NCI-H146 treated with DMSO at 0.1 percent for 48 hours (cell line): Measurements from ENCODE around the gene SUN1.
"Not testable (repeated sequence)": the region's sequence is repeated elsewhere in the genome, so short reads cannot be mapped to it uniquely, and the experiment has no call there.

Source experiments
- DNase-seq: peaks from one replicate; lab custom pipeline; 2025; ENCODE audit not compliant: unreplicated experiment; lab: John Stamatoyannopoulos, UW

The SUN1 gene

GRCh38 chr7:803796-804195, 28.5 kb upstream of the SUN1 start:
- not testable (repeated sequence) for DNase-seq

- DNase-seq = no peak
These were observed 27.0 kb upstream of the SUN1 start for GRCh38 chr7:805261-805660.

- peak; percentile 61 for DNase-seq
These were observed 16.7 kb upstream of the SUN1 start for GRCh38 chr7:815284-816216.

DNA sequence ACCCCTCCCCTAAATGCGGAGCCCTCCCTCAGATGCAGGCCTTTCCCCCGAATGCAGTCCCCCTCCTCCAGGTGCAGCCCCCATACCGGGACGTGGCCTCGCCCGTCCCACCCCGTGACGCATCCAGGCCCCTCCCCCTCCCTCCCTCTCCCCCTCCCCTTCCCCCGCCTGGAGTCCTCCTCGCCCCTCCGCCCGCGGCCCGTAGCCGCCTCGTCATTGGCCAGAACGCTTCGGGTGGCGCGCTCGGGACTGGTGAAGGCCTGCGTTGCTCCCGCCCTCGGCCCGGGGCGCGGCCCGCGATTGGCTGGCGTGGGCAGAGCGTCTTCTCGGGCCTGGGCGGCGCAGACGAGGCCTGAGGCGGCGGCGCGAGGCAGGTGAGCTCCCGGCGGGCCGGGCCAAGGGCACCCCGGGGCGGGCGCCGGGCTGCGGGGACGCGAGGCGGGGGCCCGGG, 16.0 kb upstream of the SUN1 start:
- DNase-seq = peak; percentile 89

- DNase-seq = peak; percentile 36
These were observed 15.3 kb upstream of the SUN1 start for GRCh38 chr7:816751-817671.

- no peak for DNase-seq
These were observed 14.1 kb upstream of the SUN1 start for GRCh38 chr7:818031-818699.

DNA sequence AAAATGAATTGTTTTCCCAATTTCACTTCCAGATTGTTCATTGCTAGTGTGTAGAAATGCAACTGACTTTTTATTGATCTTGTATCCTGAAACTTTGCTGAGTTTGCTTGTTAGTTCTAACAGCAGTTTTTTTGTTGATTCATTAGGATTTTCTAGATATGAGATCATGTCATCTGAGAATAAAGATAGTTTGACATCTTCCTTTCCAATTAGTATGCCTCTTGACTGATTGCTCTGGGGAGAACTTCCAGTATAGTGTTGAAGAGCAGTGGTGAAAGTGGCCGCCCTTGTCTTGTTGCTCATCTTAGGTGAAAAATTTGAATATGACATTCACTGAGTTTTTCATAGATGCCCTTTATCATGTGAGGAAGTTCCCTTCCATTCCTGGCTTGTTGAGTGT, 11.9 kb upstream of the SUN1 start:
- no peak for DNase-seq

- DNase-seq = no peak
These were observed 10.6 kb upstream of the SUN1 start for GRCh38 chr7:821688-822087.

DNA sequence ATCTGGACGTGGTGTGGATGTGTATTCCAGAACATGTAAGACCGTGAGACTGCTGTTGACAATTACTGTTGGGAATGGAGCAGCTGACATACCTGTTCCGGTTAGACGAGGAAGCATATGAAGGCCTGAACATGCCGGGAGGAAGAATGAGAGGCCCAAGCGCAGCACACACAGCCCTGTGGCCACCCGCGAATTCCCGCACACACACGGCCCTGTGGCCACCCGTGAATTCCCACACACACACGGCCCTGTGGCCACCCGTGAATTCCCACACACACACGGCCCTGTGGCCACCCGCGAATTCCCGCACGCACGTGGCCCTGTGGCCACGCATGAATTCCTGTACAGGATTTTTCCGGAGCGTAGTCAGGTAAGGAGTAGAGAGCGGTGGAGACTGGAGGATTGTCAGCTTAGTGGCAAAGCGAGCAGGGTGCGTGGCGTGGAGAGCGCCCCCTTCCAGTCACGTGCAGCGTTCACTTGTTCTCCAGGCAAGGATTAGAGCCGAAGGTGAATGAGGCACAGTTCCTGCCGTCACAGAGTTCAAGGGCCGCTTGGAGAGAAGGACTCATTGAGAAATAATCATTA, 9.5 kb upstream of the SUN1 start:
- DNase-seq = no peak

- DNase-seq = no peak
These were observed 8.6 kb upstream of the SUN1 start for GRCh38 chr7:823649-824048.

GRCh38 chr7:824081-824480, 8.2 kb upstream of the SUN1 start:
- DNase-seq = no peak

DNA sequence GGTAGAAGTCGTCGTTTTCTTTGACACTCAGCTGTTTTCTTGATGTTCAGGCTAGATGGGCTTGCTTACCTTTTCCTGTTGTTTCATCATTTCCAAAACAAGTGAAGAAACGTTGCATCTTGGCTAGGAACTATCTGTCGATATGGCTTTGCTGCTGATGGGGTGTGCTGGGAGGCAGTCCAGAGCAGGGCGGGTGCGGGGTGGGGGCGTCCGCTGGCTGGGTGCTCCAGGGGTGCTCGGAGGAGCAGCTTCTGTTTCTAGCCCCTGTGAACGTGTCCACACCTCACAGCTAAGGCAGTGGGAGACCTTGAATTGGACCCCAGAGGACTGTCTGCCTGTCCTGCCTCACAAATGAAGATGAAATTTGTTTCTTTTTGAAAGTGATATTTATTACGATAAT, 7.6 kb upstream of the SUN1 start:
- no peak for DNase-seq

- DNase-seq = no peak
These were observed 6.9 kb upstream of the SUN1 start for GRCh38 chr7:825386-825785.

GRCh38 chr7:826230-826917, 5.9 kb upstream of the SUN1 start:
- DNase-seq = no peak

DNA sequence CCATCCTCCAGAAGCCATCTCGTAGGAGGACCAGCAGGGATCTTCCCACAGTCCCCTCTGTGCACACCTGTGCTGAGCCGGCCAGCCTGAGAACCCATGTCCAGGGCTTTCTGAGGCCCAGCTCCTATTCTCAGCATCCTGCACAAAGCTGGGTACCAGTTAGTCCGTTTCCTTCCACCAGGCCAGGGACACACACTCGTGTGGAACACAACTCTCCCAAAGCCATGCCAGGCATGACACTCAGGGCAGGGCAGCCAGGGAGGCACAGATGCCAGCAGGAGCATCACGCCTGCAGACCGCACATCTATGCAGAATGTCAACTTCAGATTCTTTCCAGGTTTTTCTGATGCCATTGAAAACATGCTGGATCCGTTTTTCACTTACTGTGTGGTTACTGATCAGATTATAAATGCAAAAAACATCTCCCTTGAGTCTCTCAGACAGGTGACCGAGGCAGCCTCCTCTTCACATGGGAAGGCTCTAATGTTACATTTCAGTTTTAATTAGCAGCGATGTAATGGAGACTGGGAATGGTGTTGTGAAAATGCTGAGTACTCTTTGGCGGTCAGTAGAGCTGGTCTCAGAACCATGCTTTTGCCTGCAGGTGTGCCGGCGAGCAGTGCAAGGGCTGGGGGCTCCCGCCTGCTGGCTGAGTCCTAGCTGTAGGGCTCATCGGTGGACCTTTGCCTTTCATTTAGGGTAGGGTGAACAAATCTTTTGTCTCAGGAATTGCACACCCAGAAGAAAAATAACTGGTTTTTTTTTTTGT, 3.3 kb upstream of the SUN1 start:
- no peak for DNase-seq

GRCh38 chr7:830069-830468, 2.2 kb upstream of the SUN1 start:
- DNase-seq = no peak

DNA sequence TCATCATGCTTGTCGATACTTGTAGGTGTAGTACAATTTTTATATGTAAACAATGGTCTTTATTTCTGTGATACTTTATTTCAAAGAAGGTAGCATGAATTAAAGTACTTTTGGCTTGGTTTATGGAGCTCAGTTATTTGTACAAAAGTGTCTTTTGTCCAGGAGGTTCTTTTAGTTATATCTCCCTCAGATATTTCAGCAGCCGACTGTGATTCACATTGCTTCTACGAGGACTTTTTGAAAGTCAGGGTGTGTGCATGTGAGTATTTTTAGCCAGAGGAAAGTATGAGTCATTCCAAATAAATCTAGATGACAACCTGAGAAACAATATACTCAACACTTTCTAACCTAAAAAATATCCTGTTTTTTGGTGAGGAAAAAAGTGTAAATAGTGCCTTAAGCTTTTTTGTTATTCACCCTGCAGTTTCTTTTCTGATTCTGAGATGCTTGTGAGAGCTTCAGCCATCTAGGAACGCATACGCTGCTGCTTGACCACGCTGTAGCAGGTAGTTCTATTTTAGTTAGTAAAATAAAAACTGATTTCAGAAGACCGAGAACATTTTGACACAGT, 595 bp upstream of the SUN1 start:
- DNase-seq = no peak

DNA sequence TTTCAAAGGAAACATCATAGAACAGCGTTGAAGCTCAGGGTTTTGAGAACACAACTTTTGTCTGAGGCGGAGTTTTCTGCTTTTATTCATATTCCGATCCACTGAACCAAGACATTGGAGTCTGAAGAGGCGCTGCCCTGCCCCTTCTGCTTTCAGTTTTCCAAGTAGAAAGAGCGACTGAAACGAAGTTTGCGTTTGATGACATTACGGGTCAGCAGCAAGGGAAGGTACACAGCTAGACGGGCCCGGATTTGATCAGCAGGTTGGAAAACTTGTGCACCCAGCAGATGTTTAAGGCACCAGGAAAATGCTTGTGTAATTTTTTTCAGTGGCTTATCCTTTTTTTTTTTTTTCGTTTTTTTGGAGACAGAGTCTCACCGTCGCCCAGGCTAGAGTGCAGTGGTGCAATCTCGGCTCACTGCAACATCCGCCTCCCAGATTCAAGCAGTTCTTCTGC, 720 bp downstream of the SUN1 start:
- DNase-seq = no peak

DNA sequence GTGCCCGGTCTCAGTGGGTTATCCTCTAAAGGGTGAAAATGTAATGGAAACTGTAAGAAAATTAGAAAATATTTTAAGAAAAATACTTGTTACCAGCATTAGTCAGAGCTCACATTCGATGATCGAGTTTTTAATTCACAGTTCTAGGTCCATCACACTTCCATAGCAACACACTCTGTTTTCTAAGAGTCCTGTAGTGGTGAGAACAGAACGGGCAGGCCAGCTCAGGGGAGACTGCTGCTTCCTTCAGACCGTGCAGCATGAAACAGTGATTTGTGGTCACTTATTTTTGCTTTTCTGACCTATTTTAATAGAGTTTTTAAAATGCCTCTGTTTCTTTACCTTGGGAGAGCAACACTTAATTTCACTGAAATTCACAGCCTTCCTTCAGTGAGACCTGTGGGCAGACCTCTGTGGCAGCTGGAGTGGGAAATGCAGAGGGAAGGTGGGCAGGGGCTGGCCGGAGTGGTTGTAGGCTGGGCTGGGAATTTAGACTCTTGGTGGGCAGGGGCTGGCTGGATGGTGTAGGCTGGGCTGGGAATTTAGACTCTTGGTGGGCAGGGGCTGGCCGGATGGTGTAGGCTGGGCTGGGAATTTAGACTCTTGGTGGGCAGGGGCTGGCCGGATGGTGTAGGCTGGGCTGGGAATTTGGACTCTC, 1.5 kb downstream of the SUN1 start:
- no peak for DNase-seq
